MM.1S (cell line): Measurements from ENCODE around the gene KRT38.

Experiments
- DNase-seq: peaks from one replicate; pipeline ENCODE4 v3.0.0-alpha.2; 2015
- H2AFZ ChIP-seq: fragments of 300-600 bp; sonication (generic); 2 replicates; pipeline ENCODE4 v1.6.0; 2016; ENCODE audit warnings: antibody characterized with exemption, low read length
- H3F3A ChIP-seq: fragments of 300-600 bp; sonication (generic); 2 replicates; pipeline ENCODE4 v1.6.1; 2016; ENCODE audit warnings: mild to moderate bottlenecking, antibody characterized with exemption, low read length, moderate library complexity, mixed read lengths; ENCODE audit not compliant: insufficient read depth
- H3K27ac ChIP-seq: fragments of 300-600 bp; sonication (generic); 2 replicates; pipeline ENCODE4 v1.5.1; 2016; ENCODE audit warnings: mild to moderate bottlenecking, low read length
- H3K27me3 ChIP-seq: fragments of 300-600 bp; sonication (generic); replicated peaks from 2 replicates; pipeline ENCODE4 v1.6.0; 2016; ENCODE audit warnings: low read length; ENCODE audit not compliant: insufficient read depth
- H3K36me3 ChIP-seq: fragments of 300-600 bp; sonication (generic); replicated peaks from 2 replicates; pipeline ENCODE4 v1.6.1; 2016; ENCODE audit warnings: mild to moderate bottlenecking, low read length, mixed read lengths; ENCODE audit not compliant: insufficient read depth
- H3K4me1 ChIP-seq: fragments of 300-600 bp; sonication (generic); 2 replicates; pipeline ENCODE4 v1.6.1; 2016; ENCODE audit warnings: low read length, mixed read lengths
- H3K4me2 ChIP-seq: fragments of 300-600 bp; sonication (generic); 2 replicates; pipeline ENCODE4 v1.6.0; 2016; ENCODE audit warnings: low read depth, low read length
- H3K4me3 ChIP-seq: fragments of 300-600 bp; sonication (generic); 2 replicates; pipeline ENCODE4 v1.5.1; 2016; ENCODE audit warnings: low read length, mixed read lengths
- H3K79me2 ChIP-seq: fragments of 300-600 bp; sonication (generic); 2 replicates; pipeline ENCODE4 v1.6.1; 2016; ENCODE audit warnings: mixed run types, low read length, mixed read lengths
- H3K9ac ChIP-seq: fragments of 300-600 bp; sonication (generic); 2 replicates; pipeline ENCODE4 v1.6.1; 2016; ENCODE audit warnings: low read length, mixed read lengths
- H3K9me2 ChIP-seq: fragments of 300-600 bp; sonication (generic); replicated peaks from 2 replicates; pipeline ENCODE4 v1.6.1; 2016; ENCODE audit warnings: mild to moderate bottlenecking, low read length, mixed read lengths; ENCODE audit not compliant: insufficient read depth
- H3K9me3 ChIP-seq: fragments of 300-600 bp; sonication (generic); replicated peaks from 2 replicates; pipeline ENCODE4 v1.6.1; 2016; ENCODE audit warnings: mild to moderate bottlenecking, low read length, mixed read lengths; ENCODE audit not compliant: insufficient read depth
- H4K20me1 ChIP-seq: fragments of 300-600 bp; sonication (generic); 2 replicates; pipeline ENCODE4 v1.6.1; 2016; ENCODE audit warnings: mild to moderate bottlenecking, low read length, moderate library complexity, mixed read lengths; ENCODE audit not compliant: insufficient read depth
- EZH2 ChIP-seq: fragments of 300-600 bp; sonication (generic); optimal IDR thresholded peaks from 2 replicates; pipeline ENCODE3; 2017; ENCODE audit warnings: low read depth, mild to moderate bottlenecking, antibody characterized with exemption, low read length, mixed read lengths
- EZH2phosphoT487 ChIP-seq: fragments of 300-600 bp; sonication (generic); IDR thresholded peaks from 2 replicates; pipeline ENCODE4 v1.6.1; 2018; ENCODE audit warnings: antibody characterized with exemption, low read length
- TF ChIP-seq, protein P1 (sequence below): fragments of 300-600 bp; sonication (generic); IDR thresholded peaks from 2 replicates; pipeline ENCODE4 v1.5.1; 2016; ENCODE audit warnings: antibody characterized with exemption, low read length, mixed read lengths

KRT38 gene

GRCh38 chr17:41440531-41441033 is at the start of gene KRT38:
Gene KRT38, minus strand, starts transcription at chr17:41440983. Its CDS starts 62 bp downstream, at chr17:41440921.
- Histone ChIP-seq H3K4me3 (no peak within 1 kb of the TSS), H3K27me3 (no peaks in the 10 kb centered on the region), H3K27ac (no peak within 1 kb of the TSS), H3F3A (no peaks in the 10 kb centered on the region), H3K4me1 (no peaks in the 10 kb centered on the region), H3K36me3 (no peaks in the 10 kb centered on the region), H3K9ac (no peak within 1 kb of the TSS), H3K9me3 (no peaks in the 10 kb centered on the region), H3K9me2 (no peaks in the 10 kb centered on the region), H3K4me2 (no peak within 1 kb of the TSS), H4K20me1 (no peaks in the 10 kb centered on the region), H3K79me2 (no peaks in the 10 kb centered on the region), H2AFZ (no peak within 1 kb of the TSS)
- TF ChIP-seq, protein P1, sequence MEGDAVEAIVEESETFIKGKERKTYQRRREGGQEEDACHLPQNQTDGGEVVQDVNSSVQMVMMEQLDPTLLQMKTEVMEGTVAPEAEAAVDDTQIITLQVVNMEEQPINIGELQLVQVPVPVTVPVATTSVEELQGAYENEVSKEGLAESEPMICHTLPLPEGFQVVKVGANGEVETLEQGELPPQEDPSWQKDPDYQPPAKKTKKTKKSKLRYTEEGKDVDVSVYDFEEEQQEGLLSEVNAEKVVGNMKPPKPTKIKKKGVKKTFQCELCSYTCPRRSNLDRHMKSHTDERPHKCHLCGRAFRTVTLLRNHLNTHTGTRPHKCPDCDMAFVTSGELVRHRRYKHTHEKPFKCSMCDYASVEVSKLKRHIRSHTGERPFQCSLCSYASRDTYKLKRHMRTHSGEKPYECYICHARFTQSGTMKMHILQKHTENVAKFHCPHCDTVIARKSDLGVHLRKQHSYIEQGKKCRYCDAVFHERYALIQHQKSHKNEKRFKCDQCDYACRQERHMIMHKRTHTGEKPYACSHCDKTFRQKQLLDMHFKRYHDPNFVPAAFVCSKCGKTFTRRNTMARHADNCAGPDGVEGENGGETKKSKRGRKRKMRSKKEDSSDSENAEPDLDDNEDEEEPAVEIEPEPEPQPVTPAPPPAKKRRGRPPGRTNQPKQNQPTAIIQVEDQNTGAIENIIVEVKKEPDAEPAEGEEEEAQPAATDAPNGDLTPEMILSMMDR, result no peak
- TF ChIP-seq EZH2phosphoT487, result no peak
- TF ChIP-seq EZH2, result no peak
- DNase-seq, result no peak

- no peak within 1 kb of the TSS for H3K4me2 ChIP-seq
- H3K9me2 ChIP-seq, result no peaks in the 10 kb centered on the region
- no peaks in the 10 kb centered on the region for H3K79me2 ChIP-seq
- H3K27ac ChIP-seq, result no peak within 1 kb of the TSS
- H3K9ac ChIP-seq, result no peak within 1 kb of the TSS
- no peak within 1 kb of the TSS for H3K4me3 ChIP-seq
- H3K4me1 ChIP-seq, result no peaks in the 10 kb centered on the region
- H4K20me1 ChIP-seq, result no peaks in the 10 kb centered on the region
- H2AFZ ChIP-seq, result no peak within 1 kb of the TSS
- TF ChIP-seq EZH2phosphoT487 (no peak), EZH2 (no peak)
- TF ChIP-seq, protein P1, result no peak
- H3K9me3 ChIP-seq, result no peaks in the 10 kb centered on the region
- no peak for DNase-seq
- no peaks in the 10 kb centered on the region for H3K36me3 ChIP-seq
- no peaks in the 10 kb centered on the region for H3K27me3 ChIP-seq
- no peaks in the 10 kb centered on the region for H3F3A ChIP-seq
These were observed 48.7 kb upstream of the KRT38 start, which contains the start of gene KRT36 for GRCh38 chr17:41489531-41489930. Gene KRT36, minus strand, starts transcription at chr17:41489910. Its CDS starts 46 bp downstream, at chr17:41489864.

- peak; percentile 41 for DNase-seq
- no peak overlapping the region for H3K27ac ChIP-seq
- no peaks in the 10 kb centered on the region for H3K4me1 ChIP-seq
- no peak overlapping the region for H2AFZ ChIP-seq
- TF ChIP-seq, protein P1, result peak; percentile 63
- TF ChIP-seq EZH2, result no peak
- TF ChIP-seq EZH2phosphoT487, result no peak
- H3K79me2 ChIP-seq, result no peaks in the 10 kb centered on the region
- H3K36me3 ChIP-seq, result no peaks in the 10 kb centered on the region
- H4K20me1 ChIP-seq, result no peaks in the 10 kb centered on the region
- no peaks in the 10 kb centered on the region for H3K9me3 ChIP-seq
- no peak overlapping the region for H3K4me3 ChIP-seq
- no peaks in the 10 kb centered on the region for H3K9me2 ChIP-seq
- H3K27me3 ChIP-seq, result no peaks in the 10 kb centered on the region; the same call in 1 of the 2 replicates
- H3K9ac ChIP-seq, result no peak overlapping the region
- no peak overlapping the region for H3K4me2 ChIP-seq
- H3F3A ChIP-seq, result no peaks in the 10 kb centered on the region
These were observed 46.2 kb upstream of the KRT38 start for GRCh38 chr17:41486809-41487530.
